ENCODE results near the gene SLK. TPM values are rescaled to one million over a fixed set of nuclear protein-coding genes. Genes with fewer than 3 reads are reported as not detected.

Gene SLK
- total RNA-seq, 2 experiments from 2014 or later, result 19.4 to 19.9 TPM

DNA sequence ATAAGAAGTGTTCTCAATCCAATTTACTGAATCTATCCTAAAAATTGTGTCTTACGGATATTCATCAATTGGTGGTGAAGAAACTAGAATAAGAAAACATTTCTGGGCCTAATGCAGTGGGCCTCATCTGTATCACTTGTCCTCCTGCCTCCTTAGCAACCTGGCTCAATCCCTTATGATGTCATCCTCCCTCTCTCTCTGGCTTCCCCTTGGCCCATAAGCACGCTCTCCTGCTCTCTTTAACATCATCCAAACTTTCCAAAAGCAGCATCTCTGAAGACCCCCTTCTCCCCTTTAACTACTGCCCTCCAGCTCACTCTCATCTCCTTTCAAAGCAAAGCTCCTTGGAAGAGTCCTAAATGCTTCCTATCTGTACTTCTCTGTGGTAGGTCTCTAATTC lies 44.3 kb upstream of the SLK start:
- Histone ChIP-seq H3K27ac (ENCODE audit: low read depth, low read length, poor library complexity, severe bottlenecking) (no peak overlapping the region), H2AFZ (ENCODE audit: low read length) (no peak overlapping the region), H3K4me3 (ENCODE audit: low read depth, low read length, poor library complexity, severe bottlenecking) (no peak overlapping the region), H3K4me1 (ENCODE audit: insufficient read depth, low read length, poor library complexity, severe bottlenecking) (peaks cover 8% of the 10 kb centered on the region), H4K20me1 (ENCODE audit: insufficient read depth, low read length) (no peaks in the 10 kb centered on the region), H3K36me3 (ENCODE audit: insufficient read depth, low read length) (no peaks in the 10 kb centered on the region), H3K9me3 (ENCODE audit: low read length) (no peaks in the 10 kb centered on the region), H3K4me2 (ENCODE audit: low read length) (no peak overlapping the region), H3K9me2 (ENCODE audit: insufficient read depth, low read length) (no peaks in the 10 kb centered on the region), H3K79me2 (ENCODE audit: insufficient read depth, low read depth, low read length) (peaks cover under 1% of the 10 kb centered on the region; the same call in 1 of the 2 replicates)
- DNase-seq (ENCODE audit: low spot score), result no peak
- TF ChIP-seq EZH2phosphoT487 (IDR thresholded peaks at IDR 0.05; ENCODE audit: borderline replicate concordance, low read depth, low read length), result no peak
- TF ChIP-seq, protein P1, sequence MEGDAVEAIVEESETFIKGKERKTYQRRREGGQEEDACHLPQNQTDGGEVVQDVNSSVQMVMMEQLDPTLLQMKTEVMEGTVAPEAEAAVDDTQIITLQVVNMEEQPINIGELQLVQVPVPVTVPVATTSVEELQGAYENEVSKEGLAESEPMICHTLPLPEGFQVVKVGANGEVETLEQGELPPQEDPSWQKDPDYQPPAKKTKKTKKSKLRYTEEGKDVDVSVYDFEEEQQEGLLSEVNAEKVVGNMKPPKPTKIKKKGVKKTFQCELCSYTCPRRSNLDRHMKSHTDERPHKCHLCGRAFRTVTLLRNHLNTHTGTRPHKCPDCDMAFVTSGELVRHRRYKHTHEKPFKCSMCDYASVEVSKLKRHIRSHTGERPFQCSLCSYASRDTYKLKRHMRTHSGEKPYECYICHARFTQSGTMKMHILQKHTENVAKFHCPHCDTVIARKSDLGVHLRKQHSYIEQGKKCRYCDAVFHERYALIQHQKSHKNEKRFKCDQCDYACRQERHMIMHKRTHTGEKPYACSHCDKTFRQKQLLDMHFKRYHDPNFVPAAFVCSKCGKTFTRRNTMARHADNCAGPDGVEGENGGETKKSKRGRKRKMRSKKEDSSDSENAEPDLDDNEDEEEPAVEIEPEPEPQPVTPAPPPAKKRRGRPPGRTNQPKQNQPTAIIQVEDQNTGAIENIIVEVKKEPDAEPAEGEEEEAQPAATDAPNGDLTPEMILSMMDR (conservative IDR thresholded peaks at IDR 0.05; ENCODE audit: low read length), result no peak
- BruUV-seq (replicated peaks), result no TSS peak
- ChIA-PET POLR2A (interaction anchor here (0.6 kb wide), 1 partner anchor 64 kb away, joined by 5 read pairs; no protein-coding TSS in a partner anchor), CTCF (ENCODE audit: unreplicated experiment) (no interaction called here)
- intact Hi-C loops (cut with micrococcal nuclease; ENCODE audit: unreplicated experiment), result no loop called here

DNA sequence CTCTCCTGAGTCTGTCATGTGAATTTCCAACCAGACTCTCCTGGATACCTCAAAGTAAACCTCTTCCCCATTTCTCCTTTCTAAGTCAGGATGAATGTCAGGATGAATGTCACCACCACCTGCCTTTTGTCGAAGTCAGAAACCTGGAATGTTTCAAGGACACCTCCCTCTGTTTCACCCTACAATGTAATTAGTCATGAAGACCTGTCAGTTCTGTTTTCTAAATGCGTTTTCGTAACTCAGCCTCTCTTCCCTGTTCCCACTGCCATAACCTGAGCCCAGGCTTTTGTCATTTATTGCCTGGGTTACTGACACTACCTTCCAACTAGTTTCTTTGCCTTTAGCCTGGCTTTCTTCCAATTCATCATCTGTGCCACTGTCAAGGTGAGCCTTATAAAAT lies 43.4 kb upstream of the SLK start:
- H2AFZ ChIP-seq (ENCODE audit: low read length), result no peak overlapping the region
- H3K4me1 ChIP-seq (ENCODE audit: insufficient read depth, low read length, poor library complexity, severe bottlenecking), result peaks cover 6% of the 10 kb centered on the region
- intact Hi-C loops (cut with micrococcal nuclease; ENCODE audit: unreplicated experiment), result no loop called here
- no peaks in the 10 kb centered on the region for H4K20me1 ChIP-seq (ENCODE audit: insufficient read depth, low read length)
- H3K27ac ChIP-seq (ENCODE audit: low read depth, low read length, poor library complexity, severe bottlenecking), result no peak overlapping the region
- DNase-seq (ENCODE audit: low spot score), result no peak
- no TSS peak for BruUV-seq (replicated peaks)
- TF ChIP-seq, protein P1 (conservative IDR thresholded peaks at IDR 0.05; ENCODE audit: low read length), result no peak
- no peak for TF ChIP-seq EZH2phosphoT487 (IDR thresholded peaks at IDR 0.05; ENCODE audit: borderline replicate concordance, low read depth, low read length)
- no peaks in the 10 kb centered on the region for H3K79me2 ChIP-seq (ENCODE audit: insufficient read depth, low read depth, low read length)
- no peaks in the 10 kb centered on the region for H3K9me3 ChIP-seq (ENCODE audit: low read length)
- ChIA-PET CTCF (ENCODE audit: unreplicated experiment) (no interaction called here), POLR2A (no interaction called here)
- no peaks in the 10 kb centered on the region for H3K36me3 ChIP-seq (ENCODE audit: insufficient read depth, low read length)
- H3K4me3 ChIP-seq (ENCODE audit: low read depth, low read length, poor library complexity, severe bottlenecking), result no peak overlapping the region
- no peaks in the 10 kb centered on the region for H3K9me2 ChIP-seq (ENCODE audit: insufficient read depth, low read length)
- no peak overlapping the region for H3K4me2 ChIP-seq (ENCODE audit: low read length)

DNA sequence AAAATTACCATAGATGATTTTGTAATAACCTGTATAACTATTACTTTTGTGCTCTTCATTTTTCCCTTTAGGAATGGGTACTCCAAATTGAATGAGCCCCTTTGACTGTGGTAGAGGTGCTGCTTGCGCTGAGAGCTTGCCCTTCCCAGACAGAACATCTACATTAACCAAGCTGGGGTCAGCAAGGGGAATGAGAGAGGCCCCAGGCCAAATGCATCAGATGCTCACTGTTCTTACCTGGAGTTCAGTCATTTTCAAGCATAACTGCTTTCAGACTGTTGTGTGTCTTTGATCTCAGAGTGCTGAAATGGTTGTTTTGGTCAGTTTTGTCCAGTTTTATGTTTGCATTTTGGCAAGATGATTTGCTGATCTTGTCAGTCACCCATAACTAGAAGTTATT lies 41.3 kb upstream of the SLK start:
- Histone ChIP-seq H3K27ac (ENCODE audit: low read depth, low read length, poor library complexity, severe bottlenecking) (no peak overlapping the region), H2AFZ (ENCODE audit: low read length) (no peak overlapping the region), H4K20me1 (ENCODE audit: insufficient read depth, low read length) (no peaks in the 10 kb centered on the region), H3K36me3 (ENCODE audit: insufficient read depth, low read length) (no peaks in the 10 kb centered on the region), H3K4me1 (ENCODE audit: insufficient read depth, low read length, poor library complexity, severe bottlenecking) (no peaks in the 10 kb centered on the region), H3K4me3 (ENCODE audit: low read depth, low read length, poor library complexity, severe bottlenecking) (no peak overlapping the region), H3K9me2 (ENCODE audit: insufficient read depth, low read length) (no peaks in the 10 kb centered on the region), H3K9me3 (ENCODE audit: low read length) (no peaks in the 10 kb centered on the region), H3K4me2 (ENCODE audit: low read length) (no peak overlapping the region), H3K79me2 (ENCODE audit: insufficient read depth, low read depth, low read length) (no peaks in the 10 kb centered on the region)
- CTCF ChIA-PET (ENCODE audit: unreplicated experiment), result no interaction called here
- POLR2A ChIA-PET, result interaction anchor here (0.6 kb wide), 1 partner anchor 880 kb away, joined by 3 read pairs; no protein-coding TSS in a partner anchor
- intact Hi-C loops (cut with micrococcal nuclease; ENCODE audit: unreplicated experiment), result no loop called here
- no TSS peak for BruUV-seq (replicated peaks)
- DNase-seq (ENCODE audit: low spot score), result no peak
- TF ChIP-seq EZH2phosphoT487 (IDR thresholded peaks at IDR 0.05; ENCODE audit: borderline replicate concordance, low read depth, low read length), result no peak
- TF ChIP-seq, protein P1 (conservative IDR thresholded peaks at IDR 0.05; ENCODE audit: low read length), result no peak
